HUDEP-2 (cell line): Measurements from ENCODE around the gene JPH4.

Source experiments
- DNase-seq, 76 experiments: peaks; one replicate each; lab custom pipeline; 2025; ENCODE audit not compliant: unreplicated experiment in 76 of 76; lab: John Stamatoyannopoulos, UW

The JPH4 gene

GRCh38 chr14:23582906-23583760 is 4.5 kb upstream of the JPH4 start:
- no peak for DNase-seq

- DNase-seq, result no peak
Observed at GRCh38 chr14:23580948-23581281, 2.3 kb upstream of the JPH4 start.

GRCh38 chr14:23580152-23580926 is 1.7 kb upstream of the JPH4 start:
- DNase-seq, result no peak

GRCh38 chr14:23579739-23580138 is 1.1 kb upstream of the JPH4 start:
- DNase-seq, result no peak

- no peak for DNase-seq
Observed at GRCh38 chr14:23579311-23579630, 681 bp upstream of the JPH4 start.

GRCh38 chr14:23577710-23578392 is 739 bp downstream of the JPH4 start:
- DNase-seq, result no peak

GRCh38 chr14:23577004-23577681 is 1.4 kb downstream of the JPH4 start:
- no peak for DNase-seq

GRCh38 chr14:23573384-23574015 is 5.1 kb downstream of the JPH4 start:
- DNase-seq, result no peak

GRCh38 chr14:23572836-23573235 is 5.8 kb downstream of the JPH4 start:
- DNase-seq, result peak in 9 of 76 experiments; percentile 3 to 27 (median 13)

GRCh38 chr14:23572524-23572828 is 6.1 kb downstream of the JPH4 start:
- DNase-seq, result no peak

- DNase-seq, result no peak
Observed at GRCh38 chr14:23571701-23572523, 6.7 kb downstream of the JPH4 start.

- no peak for DNase-seq
Observed at GRCh38 chr14:23570806-23571483, 7.6 kb downstream of the JPH4 start.

- DNase-seq, result peak in 41 of 76 experiments; percentile 1 to 65 (median 26)
Observed at GRCh38 chr14:23569443-23570151, 9.0 kb downstream of the JPH4 start.

- DNase-seq, result peak in 10 of 76 experiments; percentile 4 to 36 (median 12)
Observed at GRCh38 chr14:23568600-23569331, 9.8 kb downstream of the JPH4 start.

GRCh38 chr14:23568021-23568599 is 10.5 kb downstream of the JPH4 start:
- DNase-seq, result no peak

GRCh38 chr14:23567186-23568020 is 11.2 kb downstream of the JPH4 start, which contains the start of gene AP1G2:
Gene AP1G2 (minus strand): TSS chr14:23567791. CDS start chr14:23567314, 477 bp downstream.
- peak in 73 of 76 experiments; percentile 29 to 89 (median 72) for DNase-seq
